Left hindlimb (tissue), 1 donor: ENCODE measurements around the gene CCDC188.

Source experiments
- DNase-seq: peaks from one replicate; pipeline ENCODE4 v3.0.0-alpha.2; 2018

The CCDC188 gene

DNA sequence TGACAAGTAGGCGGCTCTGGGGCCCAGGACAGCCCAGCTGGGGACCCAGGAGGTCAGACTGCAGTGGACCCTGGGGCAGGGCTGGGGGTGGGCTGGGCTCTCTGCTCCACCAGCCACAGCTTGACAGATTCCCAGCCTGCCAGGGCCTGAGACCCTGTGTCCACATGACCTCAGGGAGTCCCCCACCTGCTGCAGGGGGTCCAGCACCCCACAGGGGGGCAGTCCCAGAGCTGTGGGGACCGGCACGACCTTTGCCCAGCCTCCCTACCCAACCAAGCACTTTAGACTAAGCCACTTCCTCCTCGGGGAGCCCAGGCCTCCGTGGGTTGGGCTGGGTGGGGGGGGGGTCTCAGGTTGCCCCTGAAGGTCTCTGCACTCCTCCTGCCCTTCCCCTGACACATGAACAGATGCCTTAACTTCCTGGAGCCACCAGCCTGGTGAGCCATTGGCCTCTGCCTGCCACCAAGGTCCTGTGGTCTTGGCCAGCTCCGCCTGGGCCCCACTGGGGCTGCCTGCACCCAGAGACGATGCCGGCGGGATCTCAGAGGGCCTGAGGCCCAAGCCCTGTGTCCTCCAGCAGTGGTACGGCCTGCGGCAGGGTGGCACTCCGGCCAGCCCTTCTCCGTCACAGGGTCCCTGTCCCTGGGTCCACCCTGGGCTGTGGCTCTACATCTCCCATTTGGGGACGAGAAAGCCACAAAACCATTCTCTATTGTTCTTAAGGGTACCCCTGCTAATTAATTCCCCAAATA, 3.4 kb downstream of the CCDC188 start:
- no peak for DNase-seq

DNA sequence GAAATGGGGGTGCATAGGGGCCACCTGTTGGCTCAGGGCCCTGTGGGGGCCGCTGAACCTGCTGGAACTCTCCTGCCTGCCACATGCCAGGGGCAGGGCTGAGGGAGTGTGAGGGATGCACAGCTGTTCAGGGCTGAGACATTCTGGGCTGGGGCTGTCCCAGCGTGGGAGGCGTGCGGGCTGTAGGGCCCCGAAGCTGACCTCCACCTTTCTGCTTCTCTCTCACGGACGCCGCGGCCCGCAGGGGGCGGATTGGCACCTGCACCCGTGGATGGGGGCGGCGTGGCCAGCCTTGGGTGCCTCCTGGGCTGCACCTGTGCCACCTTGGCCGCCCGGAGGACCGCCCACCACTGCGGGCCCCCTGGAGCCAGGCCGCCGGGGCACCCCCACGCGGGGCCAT, 4.1 kb downstream of the CCDC188 start:
- DNase-seq: no peak

DNA sequence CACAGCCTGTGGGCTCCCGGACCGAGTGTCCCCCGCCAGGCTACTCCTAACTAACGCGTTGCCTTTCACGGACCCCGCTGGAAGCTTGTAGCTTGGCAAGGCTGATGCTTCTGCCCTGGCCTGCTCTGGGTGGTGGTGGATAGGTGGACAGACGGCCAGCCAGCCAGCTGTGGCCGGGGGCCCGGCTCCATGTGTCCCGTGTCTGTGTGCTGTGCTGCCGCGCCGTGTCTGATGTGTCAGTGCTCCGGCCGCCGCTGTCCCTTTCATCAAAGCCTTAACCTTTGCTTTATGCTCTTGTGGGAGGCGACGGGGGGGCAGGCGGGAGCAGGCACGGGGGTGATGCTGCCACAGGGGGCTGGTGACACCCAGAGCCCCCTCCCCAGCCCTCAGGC, 5.0 kb downstream of the CCDC188 start:
- DNase-seq: no peak

DNA sequence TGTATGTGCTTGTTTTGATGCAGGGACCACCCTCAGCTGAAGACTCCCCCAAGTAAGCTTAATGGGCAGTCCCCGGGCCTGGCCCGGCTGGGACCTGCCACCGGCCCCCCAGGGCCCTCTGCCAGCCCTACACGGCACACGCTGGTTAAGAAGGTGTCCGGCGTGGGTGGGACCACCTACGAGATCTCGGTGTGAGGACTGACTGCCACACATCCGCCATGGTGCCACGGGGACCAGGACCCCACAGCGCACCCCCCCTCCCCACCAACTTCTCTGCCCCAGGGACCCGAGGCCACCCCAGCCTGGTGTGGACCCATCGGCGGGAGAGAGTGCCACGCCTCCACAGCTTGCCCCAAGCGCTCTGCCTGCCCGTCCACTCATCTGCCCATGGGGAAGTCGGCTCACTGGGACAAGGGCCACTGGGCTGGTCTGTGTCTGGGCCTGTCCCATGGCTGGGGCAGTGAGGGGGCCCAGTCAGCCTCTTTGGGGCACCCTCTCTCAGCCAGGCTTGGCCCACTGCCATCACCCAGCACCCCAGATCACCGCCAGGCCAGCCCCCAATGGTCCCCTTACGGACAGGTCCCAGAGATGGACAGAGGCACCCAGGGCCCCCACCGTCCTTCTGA, 5.5 kb downstream of the CCDC188 start:
- no peak for DNase-seq

DNA sequence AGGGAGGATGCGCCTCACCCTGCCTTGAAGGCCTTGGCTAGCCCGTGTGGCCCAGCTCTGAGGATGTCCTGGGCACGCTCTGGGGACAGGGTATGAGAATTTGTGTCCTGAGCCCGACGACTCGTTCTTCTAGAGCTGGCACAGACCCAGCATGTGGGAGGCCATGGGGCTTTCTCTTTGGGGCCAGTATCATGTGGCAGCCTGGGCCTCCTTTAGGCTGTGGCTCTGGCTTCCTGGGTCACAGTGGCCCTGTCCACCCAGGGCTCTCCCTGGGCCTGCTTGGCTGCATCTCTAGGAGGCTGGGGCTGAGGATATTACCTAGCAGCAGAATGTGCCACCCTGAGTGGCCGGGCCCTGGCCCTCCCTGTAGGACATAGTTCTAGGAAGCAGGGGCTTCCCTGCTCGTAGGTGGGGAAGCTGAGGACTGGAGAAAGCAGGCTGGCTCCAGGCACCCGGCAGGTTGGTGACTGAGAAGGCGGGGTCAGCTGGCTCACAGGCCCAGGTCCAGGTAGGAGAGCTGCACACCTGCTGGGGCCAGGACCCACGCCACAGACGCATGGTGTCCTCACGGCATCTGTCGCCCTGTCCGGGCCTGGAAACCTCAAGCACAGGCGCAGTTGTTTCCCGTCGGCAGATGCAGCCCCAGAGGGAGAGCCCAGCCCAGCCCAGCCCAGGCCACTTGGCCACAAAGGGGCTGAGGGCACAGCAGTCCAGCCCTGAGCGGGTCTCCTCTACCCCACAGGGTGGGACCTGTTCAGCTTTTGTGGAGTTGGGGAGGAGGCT, 6.8 kb downstream of the CCDC188 start:
- no peak for DNase-seq

DNA sequence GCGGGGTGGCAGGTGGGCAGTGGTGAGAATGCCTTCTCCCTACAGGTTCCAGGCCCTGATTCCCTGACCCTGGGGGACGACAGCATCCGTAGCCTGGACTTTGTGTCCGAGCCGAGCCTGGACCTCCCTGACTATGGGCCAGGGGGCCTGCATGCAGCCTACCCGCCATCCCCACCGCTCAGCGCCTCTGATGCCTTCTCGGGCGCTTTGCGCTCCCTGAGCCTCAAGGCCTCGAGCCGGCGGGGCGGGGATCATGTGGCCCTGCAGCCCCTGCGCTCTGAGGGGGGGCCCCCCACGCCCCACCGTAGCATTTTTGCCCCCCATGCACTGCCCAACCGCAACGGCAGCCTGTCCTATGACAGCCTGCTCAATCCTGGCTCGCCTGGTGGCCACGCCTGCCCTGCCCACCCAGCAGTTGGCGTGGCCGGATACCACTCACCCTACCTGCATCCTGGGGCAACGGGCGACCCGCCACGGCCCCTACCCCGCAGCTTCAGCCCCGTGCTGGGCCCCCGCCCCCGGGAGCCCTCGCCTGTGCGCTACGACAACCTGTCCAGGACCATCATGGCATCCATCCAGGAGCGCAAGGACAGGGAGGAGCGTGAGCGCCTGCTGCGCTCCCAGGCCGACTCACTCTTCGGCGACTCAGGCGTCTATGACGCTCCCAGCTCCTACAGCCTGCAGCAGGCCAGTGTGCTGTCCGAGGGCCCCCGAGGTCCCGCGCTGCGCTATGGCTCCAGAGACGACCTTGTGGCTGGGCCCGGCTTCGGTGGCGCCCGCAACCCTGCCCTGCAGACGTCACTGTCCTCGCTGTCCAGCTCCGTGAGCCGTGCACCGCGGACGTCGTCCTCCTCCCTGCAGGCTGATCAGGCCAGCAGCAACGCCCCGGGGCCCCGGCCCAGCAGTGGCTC, 7.9 kb downstream of the CCDC188 start:
- DNase-seq: no peak

DNA sequence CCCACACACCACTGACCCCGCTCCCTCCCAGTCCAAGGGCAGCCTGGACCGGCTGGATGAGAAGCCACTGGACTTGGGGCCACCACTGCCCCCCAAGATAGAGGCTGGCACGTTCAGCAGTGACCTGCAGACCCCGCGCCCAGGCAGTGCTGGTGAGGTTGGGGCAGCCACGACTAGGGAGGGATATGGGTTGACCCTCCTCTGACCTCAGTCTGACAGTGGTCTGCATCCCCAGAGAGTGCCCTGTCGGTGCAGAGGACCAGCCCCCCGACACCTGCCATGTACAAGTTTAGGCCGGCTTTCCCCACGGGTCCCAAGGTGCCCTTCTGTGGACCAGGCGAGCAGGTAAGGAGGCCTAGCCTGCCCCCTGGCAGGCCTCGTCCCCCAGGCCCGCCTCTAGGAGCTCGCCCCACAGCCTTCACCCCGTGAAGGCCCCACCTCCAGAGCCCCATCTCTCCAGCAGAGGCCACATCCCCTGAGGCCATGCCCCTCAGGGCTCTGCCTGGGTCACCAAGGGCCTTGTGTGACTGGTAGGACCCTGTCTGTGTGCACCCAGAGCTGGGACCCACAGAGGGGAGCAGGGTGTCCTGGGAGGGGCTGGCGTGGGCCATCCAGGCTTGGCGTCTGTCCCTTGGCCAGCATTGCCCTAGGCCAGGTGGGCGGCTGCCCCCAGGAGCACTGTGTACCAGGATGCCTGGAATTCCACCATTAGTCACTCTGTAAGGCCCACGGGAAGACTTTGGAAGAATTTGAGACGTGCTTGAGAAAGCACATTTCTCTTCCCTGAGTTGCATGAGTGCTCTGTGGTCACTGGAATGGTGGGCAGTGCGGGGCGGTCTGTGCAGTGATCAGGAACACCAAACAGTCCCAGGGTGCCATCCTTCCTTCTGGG, 9.4 kb downstream of the CCDC188 start:
- no peak for DNase-seq

DNA sequence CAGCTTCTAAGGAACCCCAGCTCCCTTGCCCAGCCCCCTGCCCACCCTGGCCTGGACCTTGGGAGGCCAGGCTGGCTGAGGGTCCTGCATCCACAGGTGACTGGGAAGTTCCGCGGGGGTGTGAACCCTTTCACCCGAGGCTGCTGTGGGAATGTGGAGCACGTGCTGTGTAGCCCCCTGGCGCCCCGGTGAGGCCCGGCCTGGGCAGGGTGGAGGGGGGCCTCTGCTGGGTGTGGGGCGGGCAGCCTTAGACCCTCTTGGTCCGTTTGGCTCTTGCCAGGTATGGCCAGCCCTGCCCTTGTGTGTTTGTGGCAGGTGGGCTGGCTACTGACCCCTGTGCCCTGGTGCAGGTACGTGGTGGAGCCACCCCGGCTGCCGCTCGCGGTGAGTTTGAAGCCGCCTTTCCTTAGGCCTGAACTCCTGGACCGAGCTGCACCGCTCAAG, 10.3 kb downstream of the CCDC188 start:
- DNase-seq: no peak

DNA sequence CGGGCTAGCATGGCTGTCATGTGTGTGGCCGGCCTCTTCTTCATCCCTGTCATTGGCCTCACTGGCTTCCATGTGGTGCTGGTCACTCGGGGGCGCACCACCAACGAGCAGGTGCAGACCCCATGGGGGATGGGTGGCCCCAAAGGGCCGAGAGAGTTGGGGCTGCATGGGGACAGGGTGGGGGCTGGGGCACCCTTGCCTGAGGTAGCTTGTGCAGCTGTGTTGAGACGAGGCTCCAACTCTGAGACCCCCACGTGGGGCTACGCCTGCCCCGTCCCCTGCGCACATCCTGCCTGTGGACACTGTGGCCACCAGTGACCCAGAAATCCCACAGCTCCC, 10.8 kb downstream of the CCDC188 start:
- DNase-seq: no peak

DNA sequence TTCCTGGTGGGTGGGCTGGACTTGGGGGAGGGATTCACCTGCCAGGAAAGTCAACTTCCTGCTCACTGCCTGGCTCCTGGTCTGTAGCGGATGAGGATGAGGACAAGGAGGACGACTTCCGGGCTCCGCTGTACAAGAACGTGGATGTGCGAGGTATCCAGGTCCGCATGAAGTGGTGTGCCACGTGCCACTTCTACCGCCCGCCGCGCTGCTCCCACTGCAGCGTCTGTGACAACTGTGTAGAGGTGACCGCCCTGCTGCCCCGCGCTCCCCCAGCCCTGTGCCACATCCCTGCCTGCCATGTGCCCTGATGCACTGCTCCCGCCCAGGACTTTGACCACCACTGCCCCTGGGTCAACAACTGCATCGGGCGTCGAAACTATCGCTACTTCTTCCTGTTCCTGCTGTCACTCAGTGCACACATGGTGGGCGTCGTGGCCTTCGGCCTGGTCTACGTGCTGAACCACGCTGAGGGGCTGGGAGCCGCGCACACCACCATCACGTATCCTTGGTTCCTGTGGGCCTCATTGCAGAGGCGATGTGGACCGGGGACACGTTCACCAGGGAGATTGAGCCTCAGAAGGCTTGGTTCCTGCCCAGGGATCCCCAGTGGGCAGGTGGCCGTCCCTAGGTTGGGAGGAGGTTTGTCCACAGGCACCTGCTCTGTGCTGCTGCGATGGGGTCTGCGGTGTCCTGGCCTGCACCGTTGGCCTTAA, 11.3 kb downstream of the CCDC188 start:
- DNase-seq: no peak

DNA sequence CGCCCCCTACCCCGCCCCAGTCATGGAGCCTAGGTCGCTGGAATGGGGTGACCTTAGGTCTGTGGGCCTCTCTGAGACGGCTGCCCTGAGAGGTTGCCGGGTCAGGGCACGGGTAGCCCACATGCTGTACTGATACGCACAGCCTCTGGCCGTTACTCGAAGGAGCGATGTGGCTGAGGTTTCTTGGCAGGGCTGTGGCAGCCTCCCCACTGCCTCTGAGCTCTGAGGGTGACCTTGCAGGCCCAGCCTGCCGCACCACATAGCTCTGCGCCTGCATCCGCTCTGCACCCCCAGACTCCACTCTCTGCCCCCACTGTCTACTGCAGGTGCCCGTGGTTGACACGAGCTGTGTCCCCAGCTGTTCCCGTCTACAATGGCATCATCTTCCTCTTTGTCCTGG, 12.0 kb downstream of the CCDC188 start:
- DNase-seq: no peak

DNA sequence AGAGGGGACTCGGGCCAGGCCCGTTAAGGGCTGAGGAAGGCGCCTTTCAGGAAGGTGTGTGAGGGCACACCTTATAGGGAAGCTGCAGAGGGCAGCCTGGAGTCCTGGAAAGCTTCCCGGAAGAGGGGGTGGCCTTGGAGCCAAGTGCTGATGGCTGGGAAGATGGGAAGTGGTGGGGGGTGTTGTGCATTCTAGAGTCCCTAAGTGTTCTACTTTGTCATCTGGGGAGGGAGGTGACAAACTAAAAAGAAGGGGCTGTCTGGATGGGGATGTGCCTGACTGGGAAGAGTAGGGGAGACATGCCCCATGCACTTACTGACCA, 12.5 kb downstream of the CCDC188 start:
- no peak for DNase-seq

DNA sequence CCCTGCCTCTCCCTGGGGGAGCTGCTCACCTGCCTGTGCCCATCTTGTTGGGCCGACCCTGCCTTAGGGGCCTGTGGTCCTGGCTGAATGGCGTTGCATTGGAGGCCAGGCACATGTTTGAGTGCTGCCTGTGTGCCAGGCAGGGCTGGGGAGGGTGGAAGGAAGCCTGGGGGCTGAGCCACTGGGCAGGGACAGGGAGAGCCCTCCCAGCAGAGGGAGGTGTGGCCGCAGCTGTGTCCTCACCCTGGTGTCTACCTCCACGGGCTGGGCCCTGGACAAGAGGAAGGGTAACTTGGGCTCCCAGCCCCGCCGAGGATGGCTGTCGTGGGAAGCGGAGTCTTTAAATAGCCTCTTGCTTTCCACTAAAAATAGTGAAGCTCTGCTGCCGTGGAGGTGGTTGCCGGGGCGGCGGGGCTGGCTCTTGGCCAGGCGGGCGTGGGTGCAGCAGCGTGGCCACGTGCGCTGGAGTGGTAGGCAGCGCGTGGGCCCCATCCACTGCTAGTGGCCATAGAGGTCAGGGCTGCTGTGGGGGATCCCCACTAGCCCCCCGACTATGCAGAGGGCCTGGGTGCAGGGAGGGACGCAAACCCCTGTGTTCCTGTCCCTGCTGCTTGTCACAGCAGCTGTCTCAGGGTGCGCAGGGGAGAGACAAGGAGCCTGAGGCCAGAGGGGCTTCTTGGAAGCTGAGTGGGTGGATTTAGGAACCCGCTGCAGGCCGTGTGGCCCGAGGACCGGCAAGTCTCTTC, 13.0 kb downstream of the CCDC188 start:
- no peak for DNase-seq

DNA sequence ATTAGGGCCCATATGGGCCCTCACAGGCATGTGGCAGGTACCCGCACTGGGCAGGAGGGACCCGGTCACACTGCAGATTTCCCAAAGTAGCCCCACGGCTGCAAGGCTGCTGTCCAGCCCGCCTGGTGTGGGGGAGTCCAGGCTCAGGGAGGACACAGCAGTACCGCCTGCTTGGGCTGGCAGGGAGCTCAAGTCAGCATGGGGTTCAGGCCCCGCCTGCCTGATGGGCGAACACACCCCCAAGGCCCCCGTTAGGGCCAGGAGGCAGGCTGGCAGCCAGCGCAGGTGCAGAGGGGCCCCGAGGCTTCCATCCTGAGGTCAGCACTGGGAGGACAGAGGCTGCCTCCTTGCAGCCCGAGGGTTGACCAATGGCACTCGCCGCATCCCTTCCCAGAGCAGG, 13.7 kb downstream of the CCDC188 start:
- DNase-seq: no peak

DNA sequence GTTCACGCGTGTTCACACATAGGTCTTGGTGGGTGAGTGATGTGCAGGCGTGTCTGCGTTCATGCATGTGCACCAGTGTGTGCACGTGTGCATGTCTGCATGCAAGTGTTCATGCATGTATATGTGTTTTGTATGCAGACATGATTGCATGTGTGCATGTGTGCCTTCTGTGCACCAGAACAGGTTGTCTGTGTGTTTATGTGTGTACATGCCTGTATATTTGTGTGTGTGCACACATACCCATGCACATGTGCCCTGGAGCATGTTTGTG, 14.3 kb downstream of the CCDC188 start:
- no peak for DNase-seq

DNA sequence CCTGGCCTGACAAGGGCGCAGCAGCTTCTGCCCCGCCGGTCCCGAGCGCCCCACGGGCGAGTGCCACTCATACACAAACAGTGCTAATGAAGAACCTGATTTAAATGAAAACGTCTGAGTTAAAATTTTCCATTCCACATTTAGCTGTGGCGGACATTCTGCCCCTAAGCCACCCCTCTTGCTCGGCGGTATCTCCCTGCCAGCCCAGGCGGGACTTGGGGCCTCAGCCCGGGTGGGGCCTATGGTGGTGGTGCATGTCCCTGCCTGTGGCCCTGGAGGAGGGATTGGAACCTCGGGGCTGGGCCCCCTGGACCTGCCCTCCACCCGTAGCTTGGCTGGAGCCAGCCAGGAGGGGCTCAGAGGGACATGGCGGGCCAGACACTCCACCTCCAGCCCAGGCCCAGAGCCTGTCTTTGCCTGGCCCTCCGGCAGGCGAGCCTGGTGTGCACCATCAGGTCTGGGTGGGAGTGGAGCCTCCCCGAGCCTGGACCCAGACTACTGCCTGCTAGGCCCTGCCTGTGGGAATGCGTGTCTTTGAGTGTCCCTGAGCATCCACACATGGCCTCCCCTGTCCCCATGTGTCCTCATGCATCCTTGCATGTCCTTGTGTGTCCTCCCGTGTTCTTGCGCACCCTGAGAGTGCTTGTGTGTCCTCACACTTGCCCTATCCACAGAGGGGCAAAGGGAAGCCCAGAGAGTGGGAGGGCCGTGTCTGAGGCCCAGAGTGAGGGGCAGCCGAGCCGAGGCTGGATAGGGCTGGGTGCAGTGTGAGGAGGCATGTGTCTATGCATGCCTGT, 14.9 kb downstream of the CCDC188 start:
- DNase-seq: no peak

DNA sequence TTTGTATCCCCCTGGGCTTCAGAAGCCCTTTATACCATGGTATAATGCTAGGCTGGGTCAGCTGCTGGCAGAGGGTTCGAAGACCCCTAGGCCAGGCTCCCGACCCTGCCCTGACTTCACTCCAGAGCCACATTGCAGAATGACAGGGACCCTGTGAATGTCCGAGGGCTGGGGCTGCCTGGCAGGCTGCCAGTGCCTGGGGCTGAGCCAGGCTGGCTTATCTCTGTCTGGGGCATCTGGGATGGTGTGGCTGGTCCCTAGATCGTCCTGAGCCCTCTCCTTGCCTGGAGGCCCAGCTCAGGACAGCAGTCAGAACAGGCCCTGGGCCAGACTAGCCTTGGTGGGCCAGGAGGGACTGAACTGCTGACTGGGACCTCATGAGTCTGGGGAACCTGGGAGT, 15.6 kb downstream of the CCDC188 start:
- DNase-seq: no peak

DNA sequence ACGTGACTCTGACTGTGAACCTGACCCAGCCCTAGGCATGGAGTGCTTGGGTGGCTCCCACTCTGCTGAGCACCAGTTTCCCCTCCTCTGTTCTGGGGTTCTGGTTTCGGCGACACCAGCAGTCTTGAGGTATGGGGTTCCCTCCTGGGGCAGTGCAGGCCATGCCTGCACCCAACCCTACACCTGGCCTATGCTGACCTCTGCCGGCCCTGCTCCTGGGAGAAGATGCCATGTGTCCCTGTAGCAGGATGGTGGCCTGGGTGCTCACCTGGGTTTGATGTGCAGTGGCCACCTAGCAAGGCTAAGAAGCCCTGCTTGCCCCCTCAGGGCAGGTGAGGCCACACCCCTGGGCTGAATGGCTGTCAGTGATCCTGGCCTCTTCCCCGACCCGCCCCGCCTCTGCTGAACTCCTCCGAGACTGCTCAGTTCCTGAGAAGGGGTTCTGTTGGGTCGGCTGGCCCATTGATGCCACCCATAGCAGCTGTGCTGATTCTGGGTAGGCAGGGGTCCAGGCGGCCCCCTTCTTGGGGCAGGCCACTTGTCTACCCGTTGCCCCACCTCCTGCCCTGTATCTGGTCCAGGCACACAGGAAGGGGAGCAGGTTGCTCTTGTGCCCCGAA, 16.8 kb downstream of the CCDC188 start:
- no peak for DNase-seq

DNA sequence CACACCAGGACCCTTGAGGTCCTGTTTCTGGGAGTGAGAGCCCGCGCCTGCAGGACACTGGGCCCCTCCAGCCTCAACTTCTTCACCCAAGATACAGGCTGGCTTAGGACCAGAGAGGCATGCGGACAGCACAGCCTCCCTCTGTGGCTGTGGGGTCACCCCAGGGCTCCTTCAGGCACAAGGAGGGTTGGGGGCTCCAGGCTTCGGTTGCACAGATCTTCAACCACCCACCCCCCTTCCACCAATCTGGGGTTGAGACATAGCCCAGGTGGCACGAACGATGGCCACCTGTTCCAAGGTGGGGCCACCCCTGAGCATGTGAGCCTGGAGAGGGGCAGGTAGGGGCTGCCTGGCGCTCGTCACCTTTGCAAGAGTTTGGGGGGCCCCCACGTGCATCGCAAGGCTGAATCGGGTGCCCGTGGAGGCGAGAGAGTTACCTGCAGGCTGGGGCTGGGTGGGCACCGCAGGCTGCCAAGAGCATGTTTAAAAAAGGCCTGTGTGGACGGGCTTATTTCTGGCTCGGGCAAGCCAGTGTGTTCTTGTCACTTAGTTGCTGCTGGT, 18.1 kb downstream of the CCDC188 start:
- no peak for DNase-seq
